Measurements from ENCODE around the gene RAVER1. TPM values are rescaled to one million over a fixed set of nuclear protein-coding genes. Genes with fewer than 3 reads are reported as not detected.

Gene RAVER1
- total and polyA plus RNA-seq, 9 of the 15 experiments (the other 6 are each of a cell fraction or from before 2014, with no cell fraction given) = 0.06 to 113 (median 7.0) TPM

DNA sequence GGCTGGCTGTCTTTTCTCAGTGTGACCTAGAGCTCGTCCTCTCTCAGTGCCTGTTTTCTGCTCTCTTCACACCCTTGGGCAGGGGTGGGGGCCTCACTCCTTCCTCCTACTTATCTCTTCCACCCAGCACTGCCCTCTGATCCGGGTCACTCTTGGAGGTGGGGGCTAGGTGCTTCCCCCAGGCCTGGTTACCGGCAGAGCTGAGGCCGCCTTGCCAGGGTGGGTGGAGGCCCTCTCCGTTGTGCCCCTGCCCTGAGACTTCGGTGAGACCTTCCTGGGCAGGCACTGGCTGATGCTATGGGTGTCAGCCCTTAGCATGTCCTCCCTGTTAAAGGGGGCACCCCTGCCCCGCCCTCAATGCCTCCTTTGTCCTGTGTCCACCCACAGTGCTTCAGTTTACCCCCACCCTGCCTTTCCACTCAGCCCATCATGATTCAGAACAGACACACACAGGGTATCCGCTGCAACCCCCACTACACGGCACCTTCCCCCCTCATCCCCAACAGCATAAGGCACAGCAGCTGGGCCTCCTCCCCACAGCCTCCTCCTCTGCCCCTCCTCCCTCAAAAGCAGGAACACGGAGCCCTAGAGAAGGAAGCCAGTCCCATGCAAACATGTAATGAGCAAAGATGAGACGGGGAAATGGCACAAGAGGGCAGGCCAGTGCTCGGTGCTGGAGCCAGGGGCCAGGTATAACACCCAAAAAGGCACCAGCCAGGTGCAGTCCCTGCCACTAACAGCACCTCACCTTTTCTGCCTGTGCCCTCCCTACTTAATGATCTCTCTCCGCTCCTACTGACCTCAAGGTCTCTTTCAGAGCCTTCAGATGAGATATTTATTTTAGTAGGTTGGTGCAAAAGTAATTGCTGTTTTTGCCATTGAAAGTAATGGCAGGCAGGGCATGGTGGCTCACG, 33.5 kb downstream of the RAVER1 start (continued):
- TF ChIP-seq MCM2 (IDR thresholded peaks at IDR 0.05; ENCODE audit: low read depth) = peak; percentile 78
- no peak; a peak in 1 of 4 replicates for TF ChIP-seq SRF (CRISPR knock-in tag; IDR thresholded peaks at IDR 0.05)
- TF ChIP-seq, protein P1, sequence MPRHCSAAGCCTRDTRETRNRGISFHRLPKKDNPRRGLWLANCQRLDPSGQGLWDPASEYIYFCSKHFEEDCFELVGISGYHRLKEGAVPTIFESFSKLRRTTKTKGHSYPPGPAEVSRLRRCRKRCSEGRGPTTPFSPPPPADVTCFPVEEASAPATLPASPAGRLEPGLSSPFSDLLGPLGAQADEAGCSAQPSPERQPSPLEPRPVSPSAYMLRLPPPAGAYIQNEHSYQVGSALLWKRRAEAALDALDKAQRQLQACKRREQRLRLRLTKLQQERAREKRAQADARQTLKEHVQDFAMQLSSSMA (CRISPR knock-in tag; IDR thresholded peaks at IDR 0.05) = 0 out of 2 replicates have a peak, but pooled peaks have one; percentile 36
- TF ChIP-seq TBP (optimal IDR thresholded peaks at IDR 0.05; ENCODE audit: low read depth, low read length) = peak; percentile 53
- no peak; the same call in 1 of the 2 replicates for TF ChIP-seq ZC3H8 (IDR thresholded peaks at IDR 0.05)
- peak; percentile 66; the same call in 1 of the 2 replicates for TF ChIP-seq NFRKB (IDR thresholded peaks at IDR 0.05; ENCODE audit: low read depth)
- no peak for TF ChIP-seq ZNF133 (CRISPR knock-in tag; IDR thresholded peaks at IDR 0.05)
- TF ChIP-seq FOXA3 (CRISPR knock-in tag; conservative IDR thresholded peaks at IDR 0.05 in 1 of 2, IDR thresholded peaks at IDR 0.05 in 1 of 2) = no peak
- TF ChIP-seq, protein P2, sequence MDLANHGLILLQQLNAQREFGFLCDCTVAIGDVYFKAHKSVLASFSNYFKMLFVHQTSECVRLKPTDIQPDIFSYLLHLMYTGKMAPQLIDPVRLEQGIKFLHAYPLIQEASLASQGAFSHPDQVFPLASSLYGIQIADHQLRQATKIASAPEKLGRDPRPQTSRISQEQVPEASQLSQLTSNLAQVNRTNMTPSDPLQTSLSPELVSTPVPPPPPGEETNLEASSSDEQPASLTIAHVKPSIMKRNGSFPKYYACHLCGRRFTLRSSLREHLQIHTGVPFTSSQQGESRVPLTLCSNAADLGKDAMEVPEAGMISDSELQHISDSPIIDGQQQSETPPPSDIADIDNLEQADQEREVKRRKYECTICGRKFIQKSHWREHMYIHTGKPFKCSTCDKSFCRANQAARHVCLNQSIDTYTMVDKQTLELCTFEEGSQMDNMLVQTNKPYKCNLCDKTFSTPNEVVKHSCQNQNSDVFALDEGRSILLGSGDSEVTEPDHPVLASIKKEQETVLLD (IDR thresholded peaks at IDR 0.05) = peak; percentile 86
- no peak for TF ChIP-seq CBX8 (IDR thresholded peaks at IDR 0.05; ENCODE audit: borderline replicate concordance, extremely low read depth, low read depth, low read length, poor library complexity, severe bottlenecking)
- no peak for TF ChIP-seq ZBTB33 (CRISPR knock-in tag; IDR thresholded peaks at IDR 0.05)
- peak; percentile 45 to 67; a peak in 3 of 4 replicates for TF ChIP-seq RCOR1 (IDR thresholded peaks at IDR 0.05; ENCODE audit: borderline replicate concordance in 1 of 2, low read depth in 2 of 2, low read length in 2 of 2)
- TF ChIP-seq NR2C1 (IDR thresholded peaks at IDR 0.05) = peak; percentile 65; the same call in 1 of the 2 replicates
- TF ChIP-seq NR2C1 (tag; IDR thresholded peaks at IDR 0.05) = peak; percentile 46
- no peak for TF ChIP-seq MCM3 (IDR thresholded peaks at IDR 0.05)
- TF ChIP-seq RUNX1 (IDR thresholded peaks at IDR 0.05; ENCODE audit: low read depth) = 0 out of 2 replicates have a peak, but pooled peaks have one; percentile 31
- TF ChIP-seq, protein P3, sequence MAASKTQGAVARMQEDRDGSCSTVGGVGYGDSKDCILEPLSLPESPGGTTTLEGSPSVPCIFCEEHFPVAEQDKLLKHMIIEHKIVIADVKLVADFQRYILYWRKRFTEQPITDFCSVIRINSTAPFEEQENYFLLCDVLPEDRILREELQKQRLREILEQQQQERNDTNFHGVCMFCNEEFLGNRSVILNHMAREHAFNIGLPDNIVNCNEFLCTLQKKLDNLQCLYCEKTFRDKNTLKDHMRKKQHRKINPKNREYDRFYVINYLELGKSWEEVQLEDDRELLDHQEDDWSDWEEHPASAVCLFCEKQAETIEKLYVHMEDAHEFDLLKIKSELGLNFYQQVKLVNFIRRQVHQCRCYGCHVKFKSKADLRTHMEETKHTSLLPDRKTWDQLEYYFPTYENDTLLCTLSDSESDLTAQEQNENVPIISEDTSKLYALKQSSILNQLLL (CRISPR knock-in tag; IDR thresholded peaks at IDR 0.05; ENCODE audit: borderline replicate concordance) = no peak
- peak; percentile 54 for TF ChIP-seq ZNF766 (CRISPR knock-in tag; conservative IDR thresholded peaks at IDR 0.05)
- no peak; the same call in 1 of the 2 replicates for TF ChIP-seq CHD2 (IDR thresholded peaks at IDR 0.05; ENCODE audit: low read depth, low read length)
- no peak for TF ChIP-seq SIRT6 (IDR thresholded peaks at IDR 0.05; ENCODE audit: low read depth, low read length)

Data from K562 (cell line).